Sigmoid colon (tissue), 7 donors: ENCODE data around the gene IL7R. TPM values are rescaled to one million over a fixed set of nuclear protein-coding genes. Genes with fewer than 3 reads are reported as not detected.
A peak's percentile ranks its signal among the peaks of the same experiment; 100 is the strongest.

ENCODE experiments used
- DNase-seq: peaks from one replicate; pipeline ENCODE4 v3.0.0-alpha.2; 2019
- H3K27ac ChIP-seq, 4 donors: fragments of 200-600 bp; sonication (generic); one replicate each; pipeline ENCODE4 v1.5.1; 2016 to 2019; ENCODE audit warnings: mild to moderate bottlenecking in 1 of 4
- H3K27me3 ChIP-seq, 3 donors: fragments of 200-600 bp; sonication (generic); one replicate each; pipeline ENCODE4 v1.5.1; 2019; ENCODE audit warnings: mild to moderate bottlenecking in 1 of 3
- H3K36me3 ChIP-seq, 4 donors: fragments of 200-600 bp; sonication (generic); one replicate each; pipeline ENCODE4 v1.5.1; 2016 to 2019
- H3K4me1 ChIP-seq, 4 donors: fragments of 200-600 bp; sonication (generic); one replicate each; pipeline ENCODE4 v1.5.1; 2017 to 2019
- H3K4me3 ChIP-seq, 4 donors: fragments of 200-600 bp; sonication (generic); one replicate each; pipeline ENCODE4 v1.5.1; 2017 to 2019; ENCODE audit warnings: mild to moderate bottlenecking in 2 of 4, moderate library complexity in 1 of 4
- H3K9me3 ChIP-seq, 4 donors: fragments of 200-600 bp in 3 of 4; sonication (generic) in 3 of 4; one replicate each; pipeline versions ENCODE4 v1.5.1 to v1.6.1; 2013 to 2019
- EP300 ChIP-seq, 4 donors: sonication (generic); formaldehyde crosslinking; IDR thresholded peaks; one replicate each; pipeline ENCODE4 v1.6.1; 2017; ENCODE audit warnings: antibody characterized with exemption in 4 of 4
- POLR2A ChIP-seq, 2 donors: fragments of 450-650 bp; IDR thresholded peaks; one replicate each; pipeline ENCODE4 v1.6.1; 2016; ENCODE audit warnings: antibody characterized with exemption in 2 of 2, mild to moderate bottlenecking in 2 of 2, moderate library complexity in 2 of 2
- POLR2AphosphoS5 ChIP-seq, 4 donors: sonication (generic); formaldehyde crosslinking; IDR thresholded peaks; one replicate each; pipeline ENCODE4 v1.6.1; 2017; ENCODE audit warnings: antibody characterized with exemption in 4 of 4
- WGBS, 2 donors: extraction: QIAGEN DNeasy Blood & Tissue Kit; methylation state at CpG; one replicate each; pipeline ENCODE4 v1.1.7; 2013; 5-methylcytosine and 5-hydroxymethylcytosine counted together
- intact Hi-C: fragments of 100-400 bp; cut with DNase I; formaldehyde crosslinking; loops from one replicate; pipeline ENCODE4 v1.15.1; 2023
- polyA plus RNA-seq, 3 donors: library from polyadenylated mRNA; stranded (reverse); fragments of 200-250 nt; gene quantifications; one replicate each; pipeline ENCODE4 v1.2.3, GENCODE V29; 2013
- small RNA-seq, 3 donors: library from RNA; depleted of rRNA; stranded (forward); fragments of <200 nt; gene quantifications; one replicate each; pipeline ENCODE3, GENCODE V24; 2016
- total RNA-seq, 4 donors: library from RNA; depleted of rRNA; stranded (reverse); fragments of >200 nt; gene quantifications; one replicate each; pipeline ENCODE4 v1.1.0, GENCODE V29; 2016
- TF ChIP-seq, protein P1 (sequence below), 4 experiments: fragments of 450-650 bp in 3 of 4; fragments of 200-600 bp in 1 of 4; IDR thresholded peaks; one replicate each; pipeline ENCODE4 v1.5.1; 2016 to 2019; ENCODE audit warnings: antibody characterized with exemption in 4 of 4, mild to moderate bottlenecking in 3 of 4, moderate library complexity in 2 of 4
- donor health status: healthy with polysubstance abuse.
- donor health status: Bipolar disorder and iron deficiency.
- donor health status: healthy.

Gene IL7R
- total and polyA plus RNA-seq, 7 donors = 1.4 to 65.8 (median 3.1) TPM

DNA sequence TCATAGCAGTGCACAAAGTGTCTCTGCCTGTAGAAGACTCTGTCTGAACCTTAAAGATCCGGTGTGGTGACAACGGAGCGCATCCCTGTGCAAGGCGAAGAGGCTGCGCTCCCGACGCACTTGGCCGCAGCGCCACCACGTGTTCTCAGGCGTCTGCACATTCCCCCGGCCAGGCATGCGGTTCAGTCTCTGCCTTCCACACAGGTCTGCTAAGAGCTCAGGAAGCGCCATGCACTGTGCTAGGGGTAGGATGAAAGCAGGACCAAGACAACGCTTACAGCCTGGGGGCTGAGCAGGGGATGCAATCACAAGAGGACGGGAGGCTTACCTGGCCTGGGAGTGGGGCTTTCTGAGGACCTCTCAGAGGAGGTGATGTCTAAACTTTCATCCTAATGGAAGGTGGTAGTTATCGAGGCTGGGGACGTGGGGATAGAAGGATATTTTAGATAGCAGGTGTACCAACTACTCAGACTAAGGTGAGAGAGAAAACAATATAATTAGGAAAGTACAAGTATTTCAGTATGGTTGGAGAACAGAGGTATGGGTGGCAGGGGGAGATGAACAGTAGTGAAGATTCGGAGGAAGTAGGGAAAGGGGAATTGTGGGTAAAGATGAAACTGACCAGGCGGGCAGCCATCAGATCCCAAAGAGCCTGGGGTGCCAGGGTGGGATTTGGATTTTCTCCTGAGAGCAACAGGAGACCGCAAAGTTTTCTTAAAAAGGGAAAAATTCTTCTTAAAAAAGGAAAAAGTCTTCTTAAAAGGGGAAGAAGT is 68.4 kb downstream of the IL7R start:
- TF ChIP-seq POLR2A (IDR thresholded peaks at IDR 0.05) (no peak), POLR2AphosphoS5 (IDR thresholded peaks at IDR 0.05) (no peak), EP300 (IDR thresholded peaks at IDR 0.05) (no peak)
- TF ChIP-seq, protein P1, sequence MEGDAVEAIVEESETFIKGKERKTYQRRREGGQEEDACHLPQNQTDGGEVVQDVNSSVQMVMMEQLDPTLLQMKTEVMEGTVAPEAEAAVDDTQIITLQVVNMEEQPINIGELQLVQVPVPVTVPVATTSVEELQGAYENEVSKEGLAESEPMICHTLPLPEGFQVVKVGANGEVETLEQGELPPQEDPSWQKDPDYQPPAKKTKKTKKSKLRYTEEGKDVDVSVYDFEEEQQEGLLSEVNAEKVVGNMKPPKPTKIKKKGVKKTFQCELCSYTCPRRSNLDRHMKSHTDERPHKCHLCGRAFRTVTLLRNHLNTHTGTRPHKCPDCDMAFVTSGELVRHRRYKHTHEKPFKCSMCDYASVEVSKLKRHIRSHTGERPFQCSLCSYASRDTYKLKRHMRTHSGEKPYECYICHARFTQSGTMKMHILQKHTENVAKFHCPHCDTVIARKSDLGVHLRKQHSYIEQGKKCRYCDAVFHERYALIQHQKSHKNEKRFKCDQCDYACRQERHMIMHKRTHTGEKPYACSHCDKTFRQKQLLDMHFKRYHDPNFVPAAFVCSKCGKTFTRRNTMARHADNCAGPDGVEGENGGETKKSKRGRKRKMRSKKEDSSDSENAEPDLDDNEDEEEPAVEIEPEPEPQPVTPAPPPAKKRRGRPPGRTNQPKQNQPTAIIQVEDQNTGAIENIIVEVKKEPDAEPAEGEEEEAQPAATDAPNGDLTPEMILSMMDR (IDR thresholded peaks at IDR 0.05) = peak in 2 of 4 experiments; percentile 14 to 15
- no peak overlapping the region for H3K27ac ChIP-seq
- H3K4me1 ChIP-seq = peaks cover 0 to 7% (median 1%) of the 10 kb centered on the region in 4 donors
- 10 to 15% methylated on average over 21 of the region's 21 CpGs for WGBS, 2 donors
- H3K9me3 ChIP-seq = no peaks in the 10 kb centered on the region
- H3K36me3 ChIP-seq = no peaks in the 10 kb centered on the region
- intact Hi-C loops = loop anchor here (5.0 kb wide), 3 partner anchors 148 to 838 kb away; partner anchors contain the start of gene SPEF2
- DNase-seq = peak; percentile 68
- no peak overlapping the region for H3K4me3 ChIP-seq
- peaks cover 0 to 28% (median 0%) of the 10 kb centered on the region in 3 donors for H3K27me3 ChIP-seq

GRCh38 chr5:35926389-35927051 is 69.8 kb downstream of the IL7R start:
- Histone ChIP-seq H3K4me3 (no peak overlapping the region), H3K27ac (no peak overlapping the region), H3K36me3 (no peaks in the 10 kb centered on the region), H3K9me3 (no peaks in the 10 kb centered on the region), H3K27me3 (peaks cover 0 to 28% (median 0%) of the 10 kb centered on the region in 3 donors), H3K4me1 (peaks cover 0 to 7% (median 1%) of the 10 kb centered on the region in 4 donors)
- 42 to 50% methylated on average over 13 of the region's 13 CpGs for WGBS, 2 donors
- DNase-seq = no peak
- intact Hi-C loops = loop anchor here (5.0 kb wide), 3 partner anchors 149 to 839 kb away; partner anchors contain the start of gene SPEF2
- TF ChIP-seq, protein P1 (IDR thresholded peaks at IDR 0.05) = peak; percentile 23 to 83 (median 69)
- TF ChIP-seq POLR2A (IDR thresholded peaks at IDR 0.05) = no peak

Small RNA genes within 50 kb of the gene (small RNA-seq; reads per million reads assigned to genes)
- gene AC112204.1 = 0 reads per million in 3 donors

Other genes starting within 250 kb of the IL7R start
- 1 to 10 TPM; 2.6 to 5.5 (median 4.1) TPM for gene SPEF2, start 239.0 kb upstream of the IL7R start, total RNA-seq
- 1 to 10 TPM in 2 of 3 donors, under 1 TPM in 1; 0.92 to 3.6 (median 1.8) TPM for gene SPEF2, start 239.0 kb upstream of the IL7R start, polyA plus RNA-seq
- gene CAPSL, start 81.7 kb downstream of the IL7R start, total RNA-seq = not detected
- not detected for gene CAPSL, start 81.7 kb downstream of the IL7R start, polyA plus RNA-seq
- not detected for gene UGT3A1, start 134.5 kb downstream of the IL7R start, total RNA-seq
- gene UGT3A1, start 134.5 kb downstream of the IL7R start, polyA plus RNA-seq = not detected
- under 1 TPM in 1 of 4 donors, not detected in 3; 0.68 TPM for gene UGT3A2, start 210.0 kb downstream of the IL7R start, total RNA-seq
- gene UGT3A2, start 210.0 kb downstream of the IL7R start, polyA plus RNA-seq = under 1 TPM in 1 of 3 donors, not detected in 2; 0.07 TPM